H1 (cell line): ENCODE data around the gene ITPKA. TPM values are rescaled to one million over a fixed set of nuclear protein-coding genes. Genes with fewer than 3 reads are reported as not detected.
A peak's percentile ranks its signal among the peaks of the same experiment; 100 is the strongest.

Source experiments
- CTCF ChIA-PET: fragments of 300-600 bp; sonication (Branson Sonifier 250); formaldehyde crosslinking; loops from one replicate; lab custom pipeline; 2021; ENCODE audit not compliant: partially characterized antibody; lab: Charles Lee
- POLR2A ChIA-PET: fragments of 300-600 bp; sonication (Branson Sonifier 250); formaldehyde crosslinking; loops from one replicate; lab custom pipeline; 2021; ENCODE audit warnings: inconsistent platforms; ENCODE audit not compliant: partially characterized antibody; lab: Charles Lee
- DNase-seq, 2 experiments: peaks; one replicate each; pipeline versions ENCODE4 v3.0.0 to v3.0.0-alpha.2; 2010 to 2022; ENCODE audit warnings: low spot score in 2 of 2, low read depth in 1 of 2, mixed read lengths in 1 of 2
- FAIRE-seq: peaks from 2 replicates; lab custom pipeline; 2011; peaks lifted over from hg19 to GRCh38; lab: Jason Lieb, UNC
- H2AFZ ChIP-seq: 2 replicates; pipeline ENCODE4 v1.8.1; 2012; ENCODE audit warnings: low read length, inconsistent platforms
- H2AK5ac ChIP-seq: 2 replicates; pipeline ENCODE4 v1.6.1; 2013; ENCODE audit warnings: low read depth, low read length
- H2BK120ac ChIP-seq: replicated peaks from 2 replicates; pipeline ENCODE3; 2013; ENCODE audit warnings: low read depth, low read length, inconsistent platforms
- H2BK12ac ChIP-seq: 2 replicates; pipeline ENCODE4 v1.6.1; 2013; ENCODE audit warnings: low read depth, low read length
- H2BK15ac ChIP-seq: 2 replicates; pipeline ENCODE4 v1.6.1; 2013; ENCODE audit warnings: low read length
- H2BK20ac ChIP-seq: 2 replicates; pipeline ENCODE4 v1.6.1; 2013; ENCODE audit warnings: low read length
- H2BK5ac ChIP-seq: 2 replicates; pipeline ENCODE4 v1.6.1; 2013; ENCODE audit warnings: low read depth, low read length
- H3K14ac ChIP-seq: 2 replicates; pipeline ENCODE4 v1.6.1; 2013; ENCODE audit warnings: inconsistent platforms; ENCODE audit not compliant: insufficient read length
- H3K18ac ChIP-seq: 2 replicates; pipeline ENCODE4 v1.6.1; 2013; ENCODE audit warnings: low read length; ENCODE audit errors: extremely low read depth
- H3K23ac ChIP-seq: 2 replicates; pipeline ENCODE4 v1.6.1; 2013; ENCODE audit warnings: inconsistent platforms; ENCODE audit not compliant: insufficient read length
- H3K23me2 ChIP-seq: 2 replicates; pipeline ENCODE4 v1.6.1; 2013; ENCODE audit warnings: low read depth, low read length
- H3K27ac ChIP-seq: 2 replicates; pipeline ENCODE4 v1.6.1; 2011; ENCODE audit warnings: low read depth, low read length, inconsistent platforms
- H3K27me3 ChIP-seq, 4 experiments: replicated peaks in 1 of 4; 1 replicate in 1 of 4; 2 replicates in 3 of 4; pipeline versions ENCODE4 v1.6.1 to v1.8.1; 2011 to 2013; ENCODE audit warnings: low read length in 3 of 4, mild to moderate bottlenecking in 3 of 4, inconsistent platforms in 2 of 4, mixed read lengths in 2 of 4, moderate library complexity in 1 of 4; ENCODE audit not compliant: control insufficient read depth in 3 of 4, insufficient read depth in 3 of 4; ENCODE audit errors: extremely low read depth in 1 of 4
- H3K36me3 ChIP-seq, 4 experiments: 2 replicates each; pipeline versions ENCODE4 v1.6.1 to v1.8.1; 2011 to 2013; ENCODE audit warnings: mild to moderate bottlenecking in 4 of 4, low read length in 3 of 4, moderate library complexity in 2 of 4, control low read depth in 1 of 4, inconsistent platforms in 1 of 4; ENCODE audit not compliant: insufficient read depth in 4 of 4, control insufficient read depth in 2 of 4
- H3K4ac ChIP-seq: replicated peaks from 2 replicates; pipeline ENCODE3; 2013; ENCODE audit warnings: low read length, low read depth, mixed read lengths, inconsistent platforms; ENCODE audit not compliant: insufficient read length
- H3K4me1 ChIP-seq, 4 experiments: replicated peaks in 1 of 4; 1 replicate in 1 of 4; 2 replicates in 3 of 4; pipeline versions ENCODE4 v1.6.1 to v1.8.1; 2011 to 2013; ENCODE audit warnings: low read length in 3 of 4, inconsistent platforms in 2 of 4, mixed read lengths in 1 of 4; ENCODE audit not compliant: insufficient read depth in 4 of 4, control insufficient read depth in 3 of 4
- H3K4me2 ChIP-seq, 2 experiments: 2 replicates each; pipeline versions ENCODE4 v1.6.1 to v1.8.1; 2011 to 2013; ENCODE audit warnings: low read depth in 2 of 2, low read length in 2 of 2, control low read depth in 1 of 2, inconsistent platforms in 1 of 2, mild to moderate bottlenecking in 1 of 2; ENCODE audit not compliant: insufficient read depth in 1 of 2
- H3K4me3 ChIP-seq, 4 experiments: fragments of 200-600, 300-600 bp in 1 of 4; sonication (generic), shearing (Covaris generic), sonication (Bioruptor Twin) in 1 of 4; 2 replicates each; pipeline versions ENCODE4 v1.5.1 to v1.8.1; 2011 to 2016; ENCODE audit warnings: low read length in 4 of 4, low read depth in 3 of 4, control low read depth in 2 of 4, inconsistent platforms in 2 of 4, mild to moderate bottlenecking in 2 of 4, mixed read lengths in 1 of 4, moderate library complexity in 1 of 4; ENCODE audit not compliant: insufficient read depth in 2 of 4; ENCODE audit errors: extremely low read depth in 1 of 4
- H3K56ac ChIP-seq: replicated peaks from 2 replicates; pipeline ENCODE3; 2013; ENCODE audit warnings: low read depth, mild to moderate bottlenecking, mixed read lengths, low read length, inconsistent platforms; ENCODE audit not compliant: insufficient read length
- H3K79me1 ChIP-seq: 2 replicates; pipeline ENCODE4 v1.6.1; 2013; ENCODE audit warnings: low read depth, low read length, control low read depth
- H3K79me2 ChIP-seq, 2 experiments: 2 replicates each; pipeline versions ENCODE4 v1.6.1 to v1.8.1; 2012 to 2013; ENCODE audit warnings: low read length in 2 of 2, mild to moderate bottlenecking in 2 of 2, inconsistent platforms in 1 of 2; ENCODE audit not compliant: insufficient read depth in 2 of 2, control insufficient read depth in 1 of 2
- H3K9ac ChIP-seq, 4 experiments: replicated peaks in 1 of 4; 1 replicate in 1 of 4; 2 replicates in 3 of 4; pipeline versions ENCODE4 v1.6.1 to v1.8.1; 2011 to 2013; ENCODE audit warnings: low read depth in 3 of 4, low read length in 3 of 4, control low read depth in 2 of 4, mild to moderate bottlenecking in 2 of 4, moderate library complexity in 2 of 4, inconsistent platforms in 1 of 4; ENCODE audit errors: extremely low read depth in 1 of 4
- H3K9me3 ChIP-seq, 2 experiments: 2 replicates each; pipeline versions ENCODE4 v1.6.1 to v1.8.1; 2012 to 2013; ENCODE audit warnings: mild to moderate bottlenecking in 2 of 2, moderate library complexity in 2 of 2, control low read depth in 1 of 2, inconsistent platforms in 1 of 2, low read depth in 1 of 2, low read length in 1 of 2, mixed read lengths in 1 of 2; ENCODE audit not compliant: insufficient read depth in 2 of 2
- H4K20me1 ChIP-seq, 2 experiments: replicated peaks in 1 of 2; 2 replicates each; pipeline versions ENCODE3 to v1.8.1; 2011 to 2013; ENCODE audit warnings: inconsistent platforms in 2 of 2, low read length in 2 of 2, mild to moderate bottlenecking in 1 of 2; ENCODE audit not compliant: insufficient read depth in 2 of 2, control insufficient read depth in 1 of 2
- H4K5ac ChIP-seq: 2 replicates; pipeline ENCODE4 v1.6.1; 2013; ENCODE audit warnings: low read length, low read depth, mixed read lengths, inconsistent platforms; ENCODE audit not compliant: insufficient read length
- H4K8ac ChIP-seq: 2 replicates; pipeline ENCODE4 v1.8.0; 2013; ENCODE audit warnings: mild to moderate bottlenecking, moderate library complexity, low read length, inconsistent platforms; ENCODE audit not compliant: insufficient read depth; ENCODE audit errors: extremely low read depth
- H4K91ac ChIP-seq: replicated peaks from 2 replicates; pipeline ENCODE3; 2013; ENCODE audit warnings: low read length, mixed read lengths, inconsistent platforms; ENCODE audit not compliant: insufficient read length
- BCL11A ChIP-seq, 2 experiments: IDR thresholded peaks; one replicate each; pipeline ENCODE4 v1.6.1; 2011; ENCODE audit warnings: low read depth in 2 of 2, low read length in 2 of 2, mild to moderate bottlenecking in 2 of 2
- POLR2AphosphoS5 ChIP-seq: IDR thresholded peaks from 2 replicates; pipeline ENCODE4 v1.6.1; 2011; ENCODE audit warnings: low read depth, low read length
- RAD21 ChIP-seq, 2 experiments: IDR thresholded peaks in 1 of 2; conservative IDR thresholded peaks in 1 of 2; 2 replicates each; pipeline ENCODE4 v1.6.1; 2011; ENCODE audit warnings: low read depth in 2 of 2, low read length in 2 of 2, improper control_type of control experiment in 1 of 2, inconsistent platforms in 1 of 2, mild to moderate bottlenecking in 1 of 2, moderate library complexity in 1 of 2
- WGBS, 2 experiments: shearing (Covaris generic) in 1 of 2; methylation state at CpG; one replicate each; pipeline versions ENCODE4 v1.1.6 to v1.1.7; 2013 to 2015; ENCODE audit warnings: low lambda C conversion rate in 2 of 2, mixed read lengths in 2 of 2, inconsistent platforms in 1 of 2, low coverage in 1 of 2, missing lambda C conversion rate in 1 of 2; ENCODE audit not compliant: insufficient replicate concordance in 2 of 2, insufficient coverage in 1 of 2, insufficient read length in 1 of 2; ENCODE audit errors: extremely low coverage in 1 of 2, missing lambda C conversion rate in 1 of 2; 5-methylcytosine and 5-hydroxymethylcytosine counted together
- polyA plus RNA-seq, 7 experiments: library from polyadenylated mRNA; depleted of rRNA in 3 of 7; stranded (reverse) in 5 of 7; unstranded in 2 of 7; fragments of >200 nt in 5 of 7; fragments of 200-250 nt in 2 of 7; gene quantifications; 1 replicate in 5 of 7; 2 replicates in 1 of 7; 4 replicates in 1 of 7; pipeline versions ENCODE4 v1.2.1 to v1.2.3, GENCODE V29; 2011 to 2013; ENCODE audit warnings: missing spikeins in 2 of 7, mixed read lengths in 2 of 7
- total RNA-seq: library from RNA; stranded (reverse); fragmentation: NEBNext Ultra II Directional; extraction: Animal tissue kit (Norgen Biotek cat#: 25700); gene quantifications from 2 replicates; pipeline ENCODE4 v1.2.1, GENCODE V29; 2021

ITPKA gene
- total and polyA plus RNA-seq, 2 of the 8 experiments (the other 6 are each of a cell fraction or from before 2014, with no cell fraction given): 0.39 to 0.99 TPM

GRCh38 chr15:41484937-41485625, 8.6 kb upstream of the ITPKA start:
- ChIA-PET CTCF (interaction anchor here (0.5 to 2.6 kb wide), 5 partner anchors 8 to 238 kb away, joined by 5 to 15 read pairs (median 5); partner anchors contain the start of gene ITPKA), POLR2A (interaction anchor here (1.3 to 1.8 kb wide), 2 partner anchors 8 to 9 kb away, joined by 4 to 6 read pairs; no protein-coding TSS in a partner anchor)
- Histone ChIP-seq H4K20me1 (peaks cover 0 to 3% of the 10 kb centered on the region in 2 experiments), H3K9ac (no peak overlapping the region), H2BK12ac (no peak overlapping the region), H3K14ac (no peak overlapping the region), H3K79me2 (no peaks in the 10 kb centered on the region), H4K8ac (no peak overlapping the region), H3K4me3 (no peak overlapping the region), H3K23ac (no peak overlapping the region), H3K4ac (no peak overlapping the region), H3K56ac (no peak overlapping the region), H3K4me2 (no peak overlapping the region), H2BK5ac (no peak overlapping the region), H3K79me1 (no peaks in the 10 kb centered on the region), H2AK5ac (no peak overlapping the region), H3K27ac (no peak overlapping the region), H2BK15ac (no peak overlapping the region), H3K4me1 (no peaks in the 10 kb centered on the region; a peak in 1 of 7 replicates), H2BK120ac (no peak overlapping the region), H3K9me3 (no peaks in the 10 kb centered on the region), H3K23me2 (peaks cover 4% of the 10 kb centered on the region; the same call in 1 of the 2 replicates), H3K27me3 (no peaks in the 10 kb centered on the region; a peak in 3 of 7 replicates), H3K18ac (no peak overlapping the region), H3K36me3 (peaks cover 6 to 23% (median 9%) of the 10 kb centered on the region in 4 experiments; a peak in 7 of 8 replicates), H2AFZ (no peak overlapping the region), H2BK20ac (no peak overlapping the region), H4K91ac (no peak overlapping the region), H4K5ac (no peak overlapping the region)
- no peak for FAIRE-seq
- 85% methylated on average over 11 of the region's 11 CpGs; no CpG with 5 or more reads in 1 of the 2 experiments for WGBS, 2 experiments
- TF ChIP-seq BCL11A (IDR thresholded peaks at IDR 0.05; ENCODE audit: low read depth in 2 of 2, low read length in 2 of 2) (no peak), RAD21 (IDR thresholded peaks at IDR 0.05 in 1 of 2, conservative IDR thresholded peaks at IDR 0.05 in 1 of 2; ENCODE audit: low read depth in 2 of 2, low read length in 2 of 2) (no peak), POLR2AphosphoS5 (peak; percentile 15; the same call in 1 of the 2 replicates)
- no peak for DNase-seq
